Kidney glomerular epithelial cell (primary cell): ENCODE measurements around the gene CARNS1.

ENCODE experiments used
- DNase-seq: peaks from one replicate; lab custom pipeline; 2025; lab: John Stamatoyannopoulos, UW

Gene CARNS1

DNA sequence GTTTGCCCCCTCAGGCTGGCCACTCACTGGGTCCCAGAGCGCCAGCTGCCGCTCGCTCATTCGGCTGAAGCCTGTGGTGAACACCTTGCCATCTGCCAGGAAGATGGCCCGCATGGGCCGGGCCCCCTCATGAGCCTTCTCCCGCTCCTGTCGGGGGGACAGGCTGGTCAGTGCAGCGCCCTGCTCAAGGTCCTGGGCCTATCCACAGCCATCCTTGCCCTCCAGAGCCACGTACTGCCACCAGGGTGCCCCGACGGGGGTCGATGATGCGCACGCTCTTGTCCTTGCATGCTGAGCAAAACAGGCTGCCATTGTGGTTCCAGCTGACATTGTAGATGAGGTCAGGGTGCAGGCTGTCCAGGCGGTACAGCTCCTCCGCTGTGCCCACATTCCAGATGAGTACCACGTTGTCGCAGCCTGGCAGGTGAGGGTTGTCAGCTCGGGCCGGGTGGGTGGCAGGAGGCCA is 25.7 kb downstream of the CARNS1 start:
- DNase-seq, result no peak

DNA sequence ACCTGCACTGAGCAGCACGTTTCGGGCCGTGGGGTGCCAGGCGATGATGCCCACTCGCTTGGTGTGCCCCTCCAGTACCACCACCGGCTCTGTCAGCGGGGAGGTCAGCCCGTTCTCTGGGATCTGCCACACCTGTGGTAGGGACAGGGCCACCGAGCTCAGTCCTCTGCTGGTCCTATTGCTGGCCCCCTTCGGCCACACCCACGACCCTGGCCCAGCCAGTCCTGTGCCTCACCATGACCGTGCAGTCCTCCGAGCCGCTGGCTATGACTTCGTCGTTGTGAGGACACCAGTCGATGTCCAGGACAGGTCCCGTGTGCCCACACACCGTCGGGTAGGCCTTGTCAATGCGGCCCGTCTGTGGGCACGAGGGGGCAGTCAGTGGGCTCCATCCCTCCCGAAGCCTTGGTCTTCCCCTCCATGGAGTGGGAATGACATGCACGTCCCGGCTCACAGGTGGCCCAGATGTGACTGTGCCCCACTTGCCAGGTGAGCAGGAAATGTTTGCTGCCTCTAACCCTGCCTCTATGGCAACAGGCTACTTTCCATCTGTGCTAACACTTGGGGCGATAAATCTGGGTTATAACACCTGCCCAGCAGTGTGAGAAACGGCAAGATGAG is 26.4 kb downstream of the CARNS1 start:
- DNase-seq, result no peak

DNA sequence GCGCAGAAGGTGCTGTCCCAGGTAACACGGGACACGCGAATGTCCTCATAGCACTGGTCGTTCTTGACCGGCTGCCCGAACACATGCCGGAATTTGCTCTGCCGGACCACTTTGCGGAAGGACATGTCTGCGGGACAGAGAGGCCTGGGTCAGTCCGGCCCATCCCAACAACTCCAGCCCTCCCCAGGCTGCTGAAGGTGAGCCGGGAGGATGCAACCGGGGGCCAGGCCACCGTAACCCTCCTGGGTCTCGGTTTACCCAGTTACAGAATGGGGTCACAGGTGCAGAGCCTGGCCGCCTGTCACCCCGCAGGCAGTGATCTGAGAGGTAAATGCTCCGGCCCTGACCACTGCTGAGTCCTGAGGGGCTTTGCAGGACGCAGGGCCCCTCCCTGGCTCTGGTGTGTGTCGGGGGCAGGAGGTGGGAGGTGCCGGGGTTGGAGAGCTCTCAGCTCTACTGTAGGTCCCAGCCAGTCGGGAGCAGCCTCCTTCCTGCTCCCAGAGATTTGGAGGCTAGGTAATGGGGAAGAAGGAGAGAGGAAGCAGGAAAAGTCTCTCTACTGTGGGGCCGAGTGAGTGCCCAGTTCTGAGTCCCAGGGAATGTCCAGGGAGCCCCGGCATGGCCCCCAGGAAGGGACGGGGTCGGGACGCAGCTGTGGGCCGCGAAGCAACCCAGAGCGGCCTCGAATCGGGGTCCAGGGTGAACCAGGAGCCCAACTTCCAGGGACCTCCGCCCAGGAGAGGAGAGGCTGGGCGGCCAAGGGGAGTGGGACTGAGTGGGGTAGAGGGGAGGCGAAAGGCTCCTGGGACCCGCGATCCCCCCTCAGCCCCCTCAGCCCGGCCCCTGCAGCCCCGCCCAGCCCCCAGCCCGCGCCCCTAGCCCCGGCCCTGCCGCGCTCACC is 27.3 kb downstream of the CARNS1 start:
- DNase-seq, result no peak

DNA sequence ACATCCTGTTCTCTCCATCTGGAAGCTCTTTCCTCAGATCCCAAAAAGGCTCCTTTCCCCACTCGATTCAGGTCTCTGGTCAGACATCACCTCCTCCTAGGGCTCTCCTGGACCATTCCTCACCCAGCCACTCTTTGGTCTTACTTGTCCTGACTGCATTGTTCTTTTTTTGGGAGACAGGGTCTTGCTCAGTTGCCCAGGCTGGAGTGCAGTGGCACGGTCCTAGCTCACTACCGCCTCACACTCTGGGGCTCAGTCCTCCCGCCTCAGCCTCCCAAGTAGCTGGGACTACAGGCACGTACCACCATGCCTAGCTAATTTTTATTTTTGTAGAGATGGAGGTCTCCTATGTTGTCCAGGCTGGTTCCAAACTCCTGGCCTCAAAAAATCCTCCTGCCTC is 30.0 kb downstream of the CARNS1 start:
- no peak for DNase-seq

DNA sequence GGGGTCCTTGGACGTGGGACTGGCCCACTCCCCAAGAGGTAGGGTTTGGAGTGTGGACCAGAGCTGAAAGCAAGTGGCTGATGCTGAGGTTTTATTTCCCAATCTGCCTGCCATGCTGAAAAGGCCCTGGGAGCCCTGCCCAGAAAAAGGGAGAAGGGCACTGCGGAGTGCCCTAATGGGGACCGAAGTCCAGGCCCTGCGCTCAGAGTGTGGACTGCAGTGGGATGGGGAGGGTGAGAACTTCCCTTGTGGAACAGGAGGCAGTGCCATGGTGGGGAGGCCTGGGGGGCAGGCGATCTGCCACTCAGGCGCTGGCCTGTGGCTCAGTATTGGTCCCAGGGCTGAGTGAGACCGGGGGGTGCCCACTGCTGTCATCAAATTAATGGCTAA is 32.7 kb downstream of the CARNS1 start:
- no peak for DNase-seq

DNA sequence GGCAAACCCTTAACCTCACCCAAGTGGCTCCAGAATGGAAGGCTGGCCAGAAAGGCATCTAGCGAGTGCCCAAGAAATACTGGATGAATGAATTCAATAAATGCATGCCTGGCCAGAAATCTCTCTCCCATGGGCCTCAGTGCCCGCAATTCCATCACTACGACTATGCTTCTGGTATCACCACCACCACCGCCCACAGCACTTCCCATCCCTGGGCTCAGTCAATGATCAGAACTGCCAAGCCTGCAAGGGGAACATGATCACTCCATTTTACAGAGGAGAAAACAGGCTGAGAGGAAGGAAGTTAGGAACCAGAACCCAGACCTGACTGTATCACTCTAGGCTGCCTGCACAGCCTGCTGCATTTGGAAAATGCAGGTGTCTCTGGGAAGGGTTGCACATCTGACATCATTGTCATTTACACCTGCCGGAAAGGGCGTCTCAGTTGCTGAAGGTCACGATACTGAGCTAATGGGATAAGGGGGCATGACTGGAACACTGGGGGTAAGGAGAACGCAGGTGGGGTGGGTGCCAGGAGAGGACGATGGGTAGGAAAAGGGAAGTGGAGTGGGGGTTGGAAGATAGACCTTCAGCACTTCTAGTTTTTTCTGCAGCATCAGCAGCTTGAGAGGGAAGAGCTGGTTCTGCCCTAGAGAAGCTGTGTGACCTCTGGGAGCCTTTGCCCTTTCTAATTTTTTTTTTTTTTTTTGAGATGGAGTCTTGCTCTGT is 33.8 kb downstream of the CARNS1 start:
- no peak for DNase-seq

DNA sequence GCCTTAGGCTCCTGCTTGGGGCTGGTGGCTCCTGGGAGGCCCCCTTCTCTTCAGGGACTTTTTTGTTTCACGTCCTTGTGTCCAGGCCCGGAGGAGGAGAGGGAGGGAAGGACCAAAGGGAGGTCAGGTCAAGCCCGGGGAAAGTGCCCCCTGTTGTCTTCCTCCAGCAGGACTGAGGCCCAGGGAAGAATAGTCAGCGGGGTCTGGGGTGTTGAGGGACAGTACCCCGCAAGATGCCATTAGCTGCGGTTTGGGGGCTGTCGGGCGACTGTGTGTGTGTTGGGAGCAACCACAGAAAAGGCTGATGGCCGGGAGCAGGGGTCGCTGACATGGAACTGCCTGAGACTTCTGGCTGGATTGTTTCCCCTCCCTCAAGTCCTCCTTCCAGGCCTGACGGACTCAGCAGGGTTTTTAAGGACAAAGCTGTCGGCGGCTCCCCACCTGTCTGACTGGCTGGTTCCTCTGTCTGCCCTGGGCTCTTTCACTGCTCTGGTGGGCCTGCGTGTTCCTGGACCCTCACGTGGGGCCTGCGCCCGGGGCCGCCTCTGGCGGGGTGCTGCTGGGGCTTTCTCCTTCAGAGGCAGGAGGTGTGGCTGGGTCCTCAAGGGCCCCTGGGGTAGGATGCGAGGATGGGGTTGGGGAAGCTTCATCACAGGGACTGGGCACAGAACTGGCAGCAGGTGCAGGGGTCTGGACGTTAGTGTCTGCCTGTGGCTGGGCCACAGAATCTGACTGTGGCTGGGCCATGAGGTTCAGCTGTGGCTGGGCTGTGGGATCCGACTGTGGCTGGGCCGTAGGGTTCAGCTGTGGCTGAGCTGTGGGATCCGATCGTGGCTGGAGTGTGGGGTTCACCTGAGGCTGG is 35.5 kb downstream of the CARNS1 start:
- DNase-seq, result no peak

DNA sequence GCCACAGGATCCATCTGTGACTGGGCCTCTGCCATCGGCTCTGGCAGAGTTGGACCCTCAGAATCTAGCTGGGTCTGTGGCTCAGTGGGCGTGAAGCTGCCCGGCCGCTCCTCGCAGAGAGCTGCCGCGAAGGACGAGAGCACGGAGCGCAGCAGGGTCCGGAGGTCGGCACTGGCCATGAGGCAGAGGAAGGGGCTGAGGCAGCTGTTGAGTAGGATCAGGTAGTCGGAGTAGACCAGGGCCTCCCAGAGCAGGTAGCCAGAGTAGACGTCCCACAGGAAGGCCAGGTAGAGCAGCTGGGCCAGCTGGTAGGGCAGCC is 36.1 kb downstream of the CARNS1 start:
- DNase-seq, result no peak

DNA sequence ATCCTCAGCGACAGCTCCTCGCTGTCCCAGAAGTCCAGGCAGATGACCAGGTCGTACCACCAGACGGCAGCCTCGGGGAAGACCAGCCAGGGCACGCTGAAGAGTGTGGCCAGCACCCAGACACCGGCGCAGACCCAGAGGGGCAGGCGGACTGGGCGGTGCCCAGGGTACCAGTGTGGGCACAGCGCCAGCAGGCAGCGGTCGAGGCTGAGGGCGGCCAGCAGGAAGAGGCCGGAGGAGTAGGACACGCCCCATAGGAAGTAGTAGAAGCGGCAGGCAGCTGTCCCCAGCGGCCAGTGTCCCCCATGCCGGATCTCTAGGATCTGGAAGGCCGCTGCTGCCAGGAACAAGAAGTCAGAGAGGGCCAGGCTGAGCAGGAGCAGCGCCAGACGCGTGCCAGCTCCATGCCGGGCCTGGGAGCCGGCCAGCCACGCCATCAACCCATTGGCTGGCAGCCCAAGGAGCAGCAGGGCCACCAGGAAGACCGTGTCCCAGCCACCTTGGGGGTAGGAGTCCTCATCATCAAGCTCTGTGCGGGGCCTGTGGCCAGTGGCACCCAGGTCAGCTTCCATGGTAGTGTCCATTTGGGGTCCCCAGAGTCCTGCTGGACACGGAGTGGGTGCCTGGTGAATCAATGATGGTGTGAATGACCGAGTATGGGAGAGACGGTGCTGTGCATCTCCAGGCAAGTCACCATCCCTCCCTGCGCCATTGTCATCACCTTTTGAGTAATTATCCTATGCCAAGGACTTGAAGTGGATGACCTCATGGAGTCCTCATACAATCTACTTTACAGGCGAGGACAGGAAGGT is 36.9 kb downstream of the CARNS1 start, which contains the start of gene GPR152:
GPR152 (minus strand) TSS at position 589 of the 812 bp plus-strand sequence; CDS start at position 584, 5 bp downstream.
- DNase-seq, result no peak

DNA sequence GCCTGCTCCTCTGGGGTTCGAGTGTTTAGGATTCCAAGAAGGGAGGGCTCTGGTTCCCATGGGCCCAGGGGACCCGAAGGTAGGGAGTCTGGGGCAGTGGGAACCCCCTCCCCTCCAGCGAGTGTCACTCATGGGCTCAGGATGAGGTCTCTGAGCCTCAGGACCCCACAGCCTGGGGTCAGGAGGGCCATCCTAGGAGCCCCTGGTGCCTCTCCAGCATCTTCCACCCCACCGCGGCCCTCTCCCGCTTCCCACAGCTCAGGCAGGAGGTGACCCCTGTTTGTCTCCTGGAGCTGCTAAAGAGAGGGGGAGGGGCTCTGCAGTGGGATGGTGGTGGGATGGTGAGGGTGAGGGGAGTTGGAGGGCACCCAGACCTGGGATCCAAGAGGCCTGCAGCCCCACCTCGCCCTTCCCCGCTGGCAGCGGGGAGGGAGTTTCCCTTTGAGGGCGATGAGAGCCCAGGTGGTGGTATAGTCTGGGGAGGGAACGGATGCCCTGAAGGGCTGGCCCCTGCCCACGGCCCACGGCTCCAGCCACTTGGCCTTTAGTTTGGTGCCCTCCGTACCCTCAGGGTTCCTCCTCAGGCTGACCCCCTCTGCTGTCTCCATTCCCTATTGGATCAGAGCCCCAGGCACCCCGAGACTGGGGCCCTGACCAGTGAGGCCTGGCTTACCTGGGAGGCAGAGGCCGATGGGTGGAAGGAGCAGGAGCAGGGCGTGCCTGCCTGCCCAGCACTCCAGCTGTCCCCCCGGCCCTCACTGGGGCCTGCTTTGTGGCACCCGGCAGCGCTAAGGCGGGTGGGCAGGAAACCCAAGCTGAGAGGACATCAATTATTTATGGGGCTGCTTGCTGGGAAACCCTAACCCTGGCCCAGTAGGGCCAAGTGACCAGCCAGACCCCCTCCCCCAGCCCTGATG is 38.6 kb downstream of the CARNS1 start:
- no peak for DNase-seq

DNA sequence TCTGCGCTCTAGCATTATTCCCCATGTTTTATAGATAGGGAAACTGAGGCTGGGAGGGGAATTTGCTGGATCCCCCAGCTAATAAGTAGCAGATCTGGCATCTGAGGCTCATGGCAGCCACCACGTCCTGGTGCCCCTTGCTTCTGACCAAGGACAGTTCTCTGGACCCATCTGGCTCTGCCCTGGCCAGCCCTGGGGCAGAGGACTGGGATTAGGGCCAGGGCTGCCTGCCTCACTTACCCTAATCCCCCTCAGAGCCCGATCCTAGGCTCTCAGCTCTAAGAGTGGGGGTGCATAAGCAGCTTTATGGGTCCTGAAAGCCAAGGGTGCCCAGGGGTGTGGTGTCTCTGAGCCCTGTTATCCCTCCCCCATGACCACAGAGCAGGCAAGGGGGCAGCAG is 39.6 kb downstream of the CARNS1 start, which contains the start of gene CABP4:
CABP4 (plus strand) TSS at position 301 of the 400 bp plus-strand sequence; CDS start at position 371, 70 bp downstream.
- no peak for DNase-seq

DNA sequence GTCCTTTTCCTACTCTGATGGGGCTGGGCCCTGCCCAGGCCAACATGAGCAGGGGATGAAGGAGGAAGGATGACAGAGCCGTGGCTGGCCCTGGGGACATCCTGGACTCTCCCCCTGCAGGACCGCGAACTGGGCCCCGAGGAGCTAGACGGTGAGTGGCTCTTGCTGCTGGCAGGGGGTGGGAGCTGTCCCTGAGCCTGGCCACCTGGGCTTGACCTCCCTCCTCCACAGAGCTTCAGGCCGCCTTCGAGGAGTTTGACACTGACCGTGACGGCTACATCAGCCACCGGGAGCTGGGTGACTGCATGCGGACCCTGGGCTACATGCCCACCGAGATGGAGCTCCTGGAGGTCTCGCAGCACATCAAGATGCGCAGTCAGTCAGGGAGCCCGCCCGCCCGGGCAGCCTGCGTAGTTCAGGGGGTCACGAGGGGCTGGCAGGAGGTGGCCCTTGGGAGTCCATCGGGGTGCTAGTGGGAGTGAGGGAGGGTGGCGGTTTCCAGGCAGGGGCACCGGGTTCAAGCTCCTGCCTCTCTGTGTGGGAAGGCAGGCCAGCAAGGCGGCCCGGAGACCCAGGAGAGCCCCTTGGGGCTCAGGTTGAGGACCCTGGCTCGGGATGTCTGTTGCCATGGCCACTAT is 40.7 kb downstream of the CARNS1 start:
- no peak for DNase-seq

DNA sequence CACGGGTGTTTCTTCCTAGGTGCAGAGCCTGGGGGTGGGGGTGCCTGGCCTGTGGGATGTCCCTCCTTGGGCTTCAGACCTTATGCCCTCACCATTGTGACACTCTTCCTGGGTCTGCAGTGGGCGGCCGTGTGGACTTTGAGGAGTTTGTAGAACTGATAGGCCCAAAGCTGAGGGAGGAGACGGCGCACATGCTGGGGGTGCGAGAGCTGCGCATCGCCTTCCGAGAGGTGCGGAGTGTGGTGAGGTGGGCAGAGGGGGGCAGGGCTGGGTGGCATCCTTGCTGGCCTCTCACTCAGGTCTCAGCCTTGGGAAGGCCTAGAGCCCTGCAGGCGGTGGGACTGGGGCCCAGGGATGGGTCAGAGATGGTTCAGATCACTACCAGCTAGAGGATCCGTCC is 42.0 kb downstream of the CARNS1 start:
- DNase-seq, result no peak

DNA sequence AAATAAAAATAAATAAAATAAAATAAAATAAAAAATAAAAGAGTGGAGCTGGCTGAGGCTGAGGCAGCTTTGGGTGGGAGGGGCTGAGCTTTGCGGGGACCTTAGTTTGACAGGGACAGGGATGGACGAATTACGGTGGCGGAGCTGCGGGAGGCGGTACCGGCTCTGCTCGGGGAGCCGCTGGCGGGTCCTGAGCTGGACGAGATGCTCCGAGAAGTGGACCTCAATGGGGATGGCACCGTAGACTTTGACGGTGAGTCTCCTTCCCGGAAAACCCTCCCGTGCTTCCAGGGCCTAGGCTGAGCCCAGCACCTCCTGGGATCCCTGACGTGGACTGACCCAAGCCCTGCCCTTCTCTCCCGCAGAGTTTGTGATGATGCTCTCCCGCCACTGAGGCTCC is 42.8 kb downstream of the CARNS1 start:
- DNase-seq, result no peak

DNA sequence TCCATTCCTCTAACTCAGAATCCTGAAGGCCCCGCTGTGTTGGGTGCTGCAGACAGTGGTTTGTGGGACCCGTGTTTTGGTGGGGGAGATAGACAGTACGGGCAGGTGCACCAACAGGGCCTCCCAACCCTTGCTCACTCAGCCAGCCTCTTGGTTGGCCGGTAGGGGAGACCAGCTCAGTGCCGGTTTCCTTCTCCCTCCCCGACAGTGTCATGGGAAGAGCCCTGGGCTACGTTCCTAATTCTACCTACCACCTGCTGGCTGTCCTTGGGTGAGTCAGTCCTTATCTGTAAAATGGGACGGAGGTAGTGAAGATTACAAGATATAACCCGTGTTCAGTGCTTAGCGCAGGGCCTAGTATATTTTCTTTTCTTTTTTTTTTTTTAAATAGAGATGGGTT is 47.7 kb downstream of the CARNS1 start:
- no peak for DNase-seq

DNA sequence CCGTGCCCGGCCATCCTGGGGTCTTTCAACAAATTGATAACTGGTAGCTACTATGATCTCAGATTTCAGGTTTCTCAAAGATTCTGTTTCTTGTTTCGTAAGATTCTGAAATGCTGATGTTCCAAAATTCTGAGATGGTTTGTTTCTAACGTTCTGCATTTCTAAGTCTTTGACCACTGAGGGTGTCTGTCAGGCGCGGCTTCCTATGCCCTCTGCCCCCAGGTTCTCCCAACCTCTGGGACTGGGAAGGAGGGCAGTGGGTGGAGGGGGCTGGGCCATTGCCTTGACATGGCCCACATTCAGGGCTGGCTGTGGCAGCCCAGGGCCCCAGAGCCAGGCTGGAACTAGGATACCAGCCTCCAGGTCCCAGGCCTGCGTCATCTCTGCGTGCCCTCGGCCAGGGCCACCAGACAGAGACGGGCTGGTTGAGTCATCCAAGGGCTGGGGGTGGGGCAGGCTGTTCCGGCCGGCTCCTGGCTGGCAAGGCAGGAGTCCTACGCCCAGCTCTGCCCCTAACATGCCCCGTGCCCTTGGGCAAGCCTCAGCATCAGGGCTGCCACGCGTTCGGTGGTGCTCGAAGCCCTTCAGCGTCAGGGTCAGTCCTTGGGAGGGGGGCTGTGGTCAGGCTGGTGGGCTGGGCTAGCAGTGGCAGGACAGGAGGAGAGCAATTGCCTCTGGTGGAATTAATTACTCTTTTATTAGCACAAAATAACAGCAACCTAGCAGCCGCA is 48.4 kb downstream of the CARNS1 start:
- peak; percentile 30 for DNase-seq

DNA sequence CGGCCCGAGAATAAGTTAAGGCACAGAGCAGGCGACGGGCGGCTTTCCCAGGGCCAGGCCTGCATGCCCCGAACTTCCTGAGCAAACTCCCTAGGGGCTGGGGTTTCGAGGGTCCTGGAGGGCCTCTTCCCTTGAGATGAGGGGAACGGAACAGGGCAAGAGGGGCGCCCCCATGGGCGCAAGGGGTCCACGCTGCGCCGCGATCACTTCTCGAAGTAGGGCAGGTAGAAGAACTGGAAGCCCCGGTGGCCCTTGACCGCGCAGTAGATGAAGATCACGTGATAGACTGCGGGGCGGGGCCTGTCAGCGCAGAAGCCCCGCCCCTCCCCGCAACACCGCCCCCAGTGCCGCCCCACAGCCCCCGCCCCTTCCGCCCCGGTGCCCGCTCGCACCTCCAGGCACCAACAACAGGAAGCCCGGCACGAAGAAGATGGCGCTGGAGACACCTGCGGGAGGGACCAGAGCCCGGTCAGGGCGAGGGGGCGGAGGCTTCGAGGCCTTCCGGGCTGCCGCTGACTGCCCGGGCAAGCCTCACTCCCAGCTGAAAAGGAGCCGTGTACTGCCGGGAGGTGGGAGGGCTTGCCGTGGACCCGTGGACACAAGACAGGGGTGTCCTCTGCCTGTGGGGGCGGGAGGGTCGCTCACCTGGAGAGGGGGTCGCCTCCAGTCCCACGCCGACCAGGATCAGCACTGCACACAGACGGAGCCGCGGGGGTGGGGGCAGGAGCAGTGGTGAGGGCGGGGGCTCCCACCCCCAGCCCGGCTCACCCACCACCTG is 49.1 kb downstream of the CARNS1 start:
- DNase-seq, result peak; percentile 83

DNA sequence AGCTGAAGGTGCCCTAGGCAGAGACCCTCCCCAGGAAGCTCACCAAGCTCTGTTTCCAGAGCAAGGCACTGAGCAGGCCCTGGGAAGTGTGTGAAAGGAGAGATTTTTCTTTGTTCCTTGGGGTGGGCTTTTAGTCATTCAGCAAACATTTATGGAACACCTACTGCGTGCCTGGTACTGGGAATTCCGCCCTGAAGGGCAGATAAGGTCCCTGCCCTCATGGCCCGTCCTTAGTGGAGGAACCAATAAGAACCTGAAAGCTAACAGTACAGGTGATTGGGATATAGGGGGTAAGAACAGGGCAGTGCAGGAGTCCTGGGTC is 49.7 kb downstream of the CARNS1 start:
- no peak for DNase-seq
